Upper lobe of left lung (tissue), 6 donors: ENCODE measurements around the gene RBBP4. TPM values are rescaled to one million over a fixed set of nuclear protein-coding genes. Genes with fewer than 3 reads are reported as not detected.
"Not testable (repeated sequence)": the region's sequence is repeated elsewhere in the genome, so short reads cannot be mapped to it uniquely, and the experiment has no call there.

Experiments used
- ATAC-seq, 2 donors: fragments of 200-7000 bp; cut with Tn5 transposase; one replicate each; pipeline ENCODE4 v1.9.1; 2022; ENCODE audit warnings: mild to moderate bottlenecking in 2 of 2, moderate library complexity in 2 of 2; ENCODE audit not compliant: low FRiP score in 2 of 2
- DNase-seq, 2 donors: peaks; one replicate each; pipeline ENCODE4 v3.0.0-alpha.2; 2019 to 2020
- H3K27ac ChIP-seq, 4 donors: fragments of 200-600 bp; sonication (generic); one replicate each; pipeline ENCODE4 v1.5.1; 2016 to 2019
- H3K27me3 ChIP-seq, 4 donors: fragments of 200-600 bp; sonication (generic); one replicate each; pipeline ENCODE4 v1.5.1; 2017 to 2019
- H3K36me3 ChIP-seq, 4 donors: fragments of 200-600 bp; sonication (generic); one replicate each; pipeline ENCODE4 v1.5.1; 2016 to 2019
- H3K4me1 ChIP-seq, 4 donors: fragments of 200-600 bp; sonication (generic); one replicate each; pipeline ENCODE4 v1.5.1; 2018 to 2019
- H3K4me3 ChIP-seq, 4 donors: fragments of 200-600 bp; sonication (generic); one replicate each; pipeline ENCODE4 v1.5.1; 2017 to 2019; ENCODE audit warnings: mild to moderate bottlenecking in 2 of 4, moderate library complexity in 1 of 4
- H3K9me3 ChIP-seq, 4 donors: fragments of 200-600 bp; sonication (generic); one replicate each; pipeline ENCODE4 v1.5.1; 2018 to 2019
- EP300 ChIP-seq, 4 donors: sonication (generic); formaldehyde crosslinking; IDR thresholded peaks; one replicate each; pipeline ENCODE4 v1.5.1; 2017; ENCODE audit warnings: antibody characterized with exemption in 4 of 4, control low read depth in 2 of 4
- POLR2A ChIP-seq, 4 donors: fragments of 450-650 bp; IDR thresholded peaks; one replicate each; pipeline ENCODE4 v1.5.1; 2016 to 2017; ENCODE audit warnings: antibody characterized with exemption in 4 of 4, mild to moderate bottlenecking in 2 of 4
- POLR2AphosphoS5 ChIP-seq, 2 donors: sonication (generic); formaldehyde crosslinking; IDR thresholded peaks; one replicate each; pipeline ENCODE4 v1.5.1; 2017; ENCODE audit warnings: antibody characterized with exemption in 2 of 2
- WGBS, 2 donors: methylation state at CpG; one replicate each; pipeline ENCODE4 v1.1.5; 2017 to 2018; 5-methylcytosine and 5-hydroxymethylcytosine counted together
- total RNA-seq, 6 donors: library from RNA; depleted of rRNA in 4 of 6; stranded (reverse); fragments of >200 nt in 4 of 6; gene quantifications; one replicate each; pipeline versions ENCODE4 v1.1.0 to v1.2.1, GENCODE V29; 2016 to 2021
- TF ChIP-seq, protein P1 (sequence below), 6 experiments: fragments of 450-650 bp in 4 of 6; fragments of 200-600 bp in 2 of 6; sonication (generic) in 2 of 6; IDR thresholded peaks; one replicate each; pipeline ENCODE4 v1.5.1; 2016 to 2019; ENCODE audit warnings: antibody characterized with exemption in 6 of 6
- donor health status: DM: no; HTN: no; CAD: no; lungs with moderate emphysema.
- donor health status: DM: no; HTN: yes; CAD: no; lungs with severe emphysema.

RBBP4 gene
- total RNA-seq, 6 donors from 2014 or later, result 72.8 to 161 (median 131) TPM

- Histone ChIP-seq H3K27me3 (no peaks in the 10 kb centered on the region), H3K9me3 (no peaks in the 10 kb centered on the region), H3K36me3 (peaks cover 0 to 49% (median 33%) of the 10 kb centered on the region in 4 donors), H3K4me1 (peaks cover 0 to 12% (median 2%) of the 10 kb centered on the region in 4 donors), H3K4me3 (no peak overlapping the region), H3K27ac (no peak overlapping the region)
- no peak for ATAC-seq
- 84 to 88% methylated on average over 2 of the region's 2 CpGs for WGBS, 2 donors
- TF ChIP-seq, protein P1, sequence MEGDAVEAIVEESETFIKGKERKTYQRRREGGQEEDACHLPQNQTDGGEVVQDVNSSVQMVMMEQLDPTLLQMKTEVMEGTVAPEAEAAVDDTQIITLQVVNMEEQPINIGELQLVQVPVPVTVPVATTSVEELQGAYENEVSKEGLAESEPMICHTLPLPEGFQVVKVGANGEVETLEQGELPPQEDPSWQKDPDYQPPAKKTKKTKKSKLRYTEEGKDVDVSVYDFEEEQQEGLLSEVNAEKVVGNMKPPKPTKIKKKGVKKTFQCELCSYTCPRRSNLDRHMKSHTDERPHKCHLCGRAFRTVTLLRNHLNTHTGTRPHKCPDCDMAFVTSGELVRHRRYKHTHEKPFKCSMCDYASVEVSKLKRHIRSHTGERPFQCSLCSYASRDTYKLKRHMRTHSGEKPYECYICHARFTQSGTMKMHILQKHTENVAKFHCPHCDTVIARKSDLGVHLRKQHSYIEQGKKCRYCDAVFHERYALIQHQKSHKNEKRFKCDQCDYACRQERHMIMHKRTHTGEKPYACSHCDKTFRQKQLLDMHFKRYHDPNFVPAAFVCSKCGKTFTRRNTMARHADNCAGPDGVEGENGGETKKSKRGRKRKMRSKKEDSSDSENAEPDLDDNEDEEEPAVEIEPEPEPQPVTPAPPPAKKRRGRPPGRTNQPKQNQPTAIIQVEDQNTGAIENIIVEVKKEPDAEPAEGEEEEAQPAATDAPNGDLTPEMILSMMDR (IDR thresholded peaks at IDR 0.05), result no peak
- TF ChIP-seq EP300 (IDR thresholded peaks at IDR 0.05), result no peak
- TF ChIP-seq POLR2A (IDR thresholded peaks at IDR 0.05), result no peak
- TF ChIP-seq POLR2AphosphoS5 (IDR thresholded peaks at IDR 0.05), result no peak
- DNase-seq, result no peak
Observed at GRCh38 chr1:32632829-32633228, 18.2 kb upstream of the RBBP4 start.

DNA sequence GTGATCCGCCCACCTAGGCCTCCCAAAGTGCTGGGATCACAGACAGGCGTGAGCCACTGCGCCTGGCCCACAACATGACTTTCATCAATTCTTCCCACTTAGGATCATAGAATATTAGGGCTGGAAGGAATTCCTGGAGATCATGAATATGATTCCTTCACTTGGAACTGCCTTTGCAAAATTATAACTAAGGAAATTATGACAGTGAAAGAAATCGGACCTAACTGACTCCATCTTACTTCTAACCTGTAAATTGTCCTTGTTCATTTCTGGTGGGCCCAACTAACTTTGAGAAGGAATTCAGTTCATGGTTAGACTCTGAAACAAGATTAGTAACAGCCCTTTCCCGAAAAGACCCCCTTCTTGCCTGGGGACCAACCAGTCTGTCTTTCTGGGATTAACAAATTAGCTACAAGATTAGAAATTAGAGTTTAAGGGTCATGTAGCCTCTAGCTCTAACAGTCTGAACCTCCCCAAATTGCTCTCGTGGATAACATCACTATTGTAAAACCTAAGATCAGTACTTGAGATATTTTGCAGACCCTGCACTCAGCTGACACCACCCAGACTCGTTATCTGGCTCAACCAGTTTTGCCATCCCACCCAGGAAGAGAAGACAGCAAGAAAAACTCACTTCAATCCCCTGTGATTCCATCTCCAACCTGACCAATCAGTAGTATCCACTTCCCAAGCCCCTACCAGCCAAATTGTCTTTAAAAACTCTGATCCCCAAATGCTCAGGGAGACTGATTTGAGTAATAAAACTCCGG lies 15.3 kb upstream of the RBBP4 start:
- H3K9me3 ChIP-seq, result no peaks in the 10 kb centered on the region
- peaks cover 0 to 11% (median 2%) of the 10 kb centered on the region in 4 donors for H3K4me1 ChIP-seq
- H3K4me3 ChIP-seq, result no peak overlapping the region
- 94 to 96% methylated on average over 8 of the region's 8 CpGs for whole genome bisulfite sequencing, 2 donors
- H3K27me3 ChIP-seq, result no peaks in the 10 kb centered on the region
- H3K36me3 ChIP-seq, result peaks cover 0 to 30% (median 19%) of the 10 kb centered on the region in 4 donors
- ATAC-seq (no peak), DNase-seq (no peak)
- TF ChIP-seq EP300 (IDR thresholded peaks at IDR 0.05) (no peak), POLR2AphosphoS5 (IDR thresholded peaks at IDR 0.05) (no peak), POLR2A (IDR thresholded peaks at IDR 0.05) (no peak)
- TF ChIP-seq, protein P1 (IDR thresholded peaks at IDR 0.05), result no peak
- H3K27ac ChIP-seq, result no peak overlapping the region

DNA sequence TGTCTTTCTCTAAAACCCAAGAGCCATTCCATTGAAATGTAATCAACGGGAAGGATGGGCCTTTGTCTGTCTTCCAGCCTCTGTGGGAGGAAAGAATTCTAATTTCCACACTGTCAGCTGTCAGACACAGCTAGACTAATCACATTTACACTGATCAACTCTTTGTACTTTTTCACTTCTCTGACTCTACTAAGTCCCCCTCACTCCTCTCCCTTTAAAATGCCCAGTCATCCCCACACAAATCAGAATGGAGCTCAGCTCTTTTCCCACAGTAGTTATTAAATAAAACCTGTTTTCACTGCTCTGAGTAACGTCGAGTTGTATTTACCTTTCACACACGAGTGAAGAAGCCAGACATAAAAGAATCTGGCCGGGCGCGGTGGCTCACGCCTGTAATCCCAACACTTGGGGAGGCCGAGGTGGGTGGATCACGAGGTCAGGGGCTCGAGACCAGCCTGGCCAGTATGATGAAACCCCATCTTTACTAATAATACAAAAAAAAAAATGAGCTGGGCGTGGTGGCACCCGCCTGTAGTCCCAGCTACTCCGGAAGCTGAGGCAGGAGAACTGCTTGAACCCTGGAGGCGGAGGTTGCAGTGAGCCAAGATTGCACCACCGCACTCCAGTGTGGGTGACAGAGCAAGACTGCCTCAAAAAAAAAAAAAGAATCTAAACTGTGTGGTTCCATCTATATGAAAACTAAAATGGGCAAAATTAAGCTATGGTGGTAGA lies 13.9 kb upstream of the RBBP4 start:
- DNase-seq, result peak; percentile 51 to 79
- peak overlapping the region in 2 of 4 donors; percentile 54 to 56 for H3K27ac ChIP-seq
- no peak overlapping the region for H3K4me3 ChIP-seq
- no peaks in the 10 kb centered on the region for H3K9me3 ChIP-seq
- H3K27me3 ChIP-seq, result no peaks in the 10 kb centered on the region
- peak; percentile 46 to 49 for ATAC-seq
- 66 to 74% methylated on average over 16 of the region's 16 CpGs for WGBS, 2 donors
- H3K36me3 ChIP-seq, result peaks cover 0 to 22% (median 15%) of the 10 kb centered on the region in 4 donors
- TF ChIP-seq POLR2A (IDR thresholded peaks at IDR 0.05) (no peak), EP300 (IDR thresholded peaks at IDR 0.05) (no peak), POLR2AphosphoS5 (IDR thresholded peaks at IDR 0.05) (no peak)
- TF ChIP-seq, protein P1 (IDR thresholded peaks at IDR 0.05), result no peak
- H3K4me1 ChIP-seq, result peaks cover 0 to 11% (median 2%) of the 10 kb centered on the region in 4 donors

- DNase-seq (no peak), ATAC-seq (no peak)
- H3K4me1 ChIP-seq, result peaks cover 0 to 11% (median 2%) of the 10 kb centered on the region in 4 donors
- peaks cover 0 to 6% (median 0%) of the 10 kb centered on the region in 4 donors for H3K36me3 ChIP-seq
- H3K27ac ChIP-seq, result no peak overlapping the region
- no peak overlapping the region for H3K4me3 ChIP-seq
- TF ChIP-seq POLR2AphosphoS5 (IDR thresholded peaks at IDR 0.05) (no peak), EP300 (IDR thresholded peaks at IDR 0.05) (no peak), POLR2A (IDR thresholded peaks at IDR 0.05) (no peak)
- TF ChIP-seq, protein P1 (IDR thresholded peaks at IDR 0.05), result no peak
- H3K9me3 ChIP-seq, result no peaks in the 10 kb centered on the region
- 87 to 92% methylated on average over 1 of the region's 1 CpG for WGBS, 2 donors
- H3K27me3 ChIP-seq, result no peaks in the 10 kb centered on the region
Observed at GRCh38 chr1:32639489-32640075, 11.4 kb upstream of the RBBP4 start.

DNA sequence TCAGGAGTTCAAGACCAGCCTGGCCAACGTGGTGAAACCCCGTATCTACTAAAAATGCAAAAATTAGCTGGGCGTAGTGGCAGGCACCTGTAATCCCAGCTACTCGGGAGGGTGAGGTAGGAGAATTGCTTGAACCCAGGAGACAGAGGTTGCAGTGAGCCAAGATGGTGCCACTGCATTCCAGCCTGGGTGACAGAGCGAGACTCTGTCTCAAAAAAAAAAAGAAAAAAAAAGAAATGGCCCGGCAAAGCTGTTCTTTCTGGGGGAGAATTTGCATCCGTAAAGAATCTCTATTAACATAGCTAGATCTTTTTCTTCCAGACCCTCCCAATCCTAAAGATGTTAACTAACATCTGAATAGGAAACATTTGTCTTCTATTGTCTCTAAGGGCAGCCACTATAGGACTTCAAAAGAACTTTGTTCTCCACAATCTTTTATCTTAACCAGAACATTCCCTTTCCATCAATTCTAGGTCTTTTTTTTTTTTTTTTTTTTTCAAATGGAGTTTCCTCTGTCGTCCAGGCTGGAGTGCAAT lies 8.6 kb upstream of the RBBP4 start:
- not testable (repeated sequence) for H3K9me3 ChIP-seq, ATAC-seq, DNase-seq, H3K27ac ChIP-seq, H3K27me3 ChIP-seq, H3K4me1 ChIP-seq, H3K4me3 ChIP-seq
- H3K36me3 ChIP-seq, result peaks cover 0 to 17% (median 0%) of the 10 kb centered on the region in 4 donors
- 72 to 76% methylated on average over 8 of the region's 8 CpGs for WGBS, 2 donors
